Ectodermal cell (in vitro differentiated cells): ENCODE measurements around the gene EXOC6.

Experiments used
- H3K27ac ChIP-seq: 2 replicates; pipeline ENCODE4 v1.7.0; 2013; ENCODE audit warnings: mild to moderate bottlenecking, low read depth, low read length; ENCODE audit not compliant: insufficient read depth, poor library complexity, severe bottlenecking
- H3K27me3 ChIP-seq: 2 replicates; pipeline ENCODE4 v1.7.0; 2013; ENCODE audit warnings: mild to moderate bottlenecking, low read length; ENCODE audit not compliant: insufficient read depth, control insufficient read depth, poor library complexity, severe bottlenecking
- H3K36me3 ChIP-seq: one replicate; pipeline ENCODE4 v1.7.0; 2013; ENCODE audit warnings: low read length; ENCODE audit not compliant: control insufficient read depth, insufficient read depth
- H3K4me1 ChIP-seq: one replicate; pipeline ENCODE4 v1.7.0; 2013; ENCODE audit warnings: low read length; ENCODE audit not compliant: control insufficient read depth, insufficient read depth
- H3K4me3 ChIP-seq: 2 replicates; pipeline ENCODE4 v1.7.0; 2013; ENCODE audit warnings: low read depth, low read length, control low read depth; ENCODE audit not compliant: insufficient read depth
- H3K9me3 ChIP-seq: 2 replicates; pipeline ENCODE4 v1.7.0; 2013; ENCODE audit warnings: mild to moderate bottlenecking, low read length, moderate library complexity; ENCODE audit not compliant: control insufficient read depth
- WGBS, 2 experiments: methylation state at CpG; one replicate each; pipeline ENCODE4 v1.1.7; 2013; ENCODE audit warnings: missing lambda C conversion rate in 2 of 2; 5-methylcytosine and 5-hydroxymethylcytosine counted together

Gene EXOC6

GRCh38 chr10:92816091-92816531, 32.2 kb upstream of the EXOC6 start:
- Histone ChIP-seq H3K9me3 (no peaks in the 10 kb centered on the region), H3K27ac (no peak overlapping the region), H3K4me1 (no peaks in the 10 kb centered on the region), H3K27me3 (no peaks in the 10 kb centered on the region), H3K36me3 (no peaks in the 10 kb centered on the region), H3K4me3 (no peak overlapping the region)
- 60 to 92% methylated on average over 1 of the region's 1 CpG for WGBS, 2 experiments

GRCh38 chr10:92822060-92822634, 26.2 kb upstream of the EXOC6 start:
- H3K27me3 ChIP-seq, result no peaks in the 10 kb centered on the region
- H3K4me3 ChIP-seq, result no peak overlapping the region
- no peaks in the 10 kb centered on the region for H3K4me1 ChIP-seq
- H3K36me3 ChIP-seq, result no peaks in the 10 kb centered on the region
- H3K9me3 ChIP-seq, result no peaks in the 10 kb centered on the region
- WGBS, 2 experiments, result 90 to 91% methylated on average over 6 of the region's 6 CpGs
- no peak overlapping the region for H3K27ac ChIP-seq

GRCh38 chr10:92822964-92823363, 25.4 kb upstream of the EXOC6 start:
- Histone ChIP-seq H3K4me3 (no peak overlapping the region), H3K27ac (no peak overlapping the region), H3K36me3 (no peaks in the 10 kb centered on the region), H3K9me3 (no peaks in the 10 kb centered on the region), H3K27me3 (no peaks in the 10 kb centered on the region), H3K4me1 (no peaks in the 10 kb centered on the region)
- 89 to 95% methylated on average over 8 to 9 of the region's 9 CpGs for WGBS, 2 experiments

- Histone ChIP-seq H3K4me1 (no peaks in the 10 kb centered on the region), H3K9me3 (no peaks in the 10 kb centered on the region), H3K27me3 (no peaks in the 10 kb centered on the region), H3K27ac (no peak overlapping the region), H3K36me3 (no peaks in the 10 kb centered on the region), H3K4me3 (no peak overlapping the region)
- WGBS, 2 experiments, result 88 to 90% methylated on average over 3 to 5 of the region's 5 CpGs
Measured at GRCh38 chr10:92826061-92826460, 22.3 kb upstream of the EXOC6 start.

- H3K36me3 ChIP-seq, result no peaks in the 10 kb centered on the region
- H3K9me3 ChIP-seq, result no peaks in the 10 kb centered on the region
- H3K4me1 ChIP-seq, result no peaks in the 10 kb centered on the region
- H3K27me3 ChIP-seq, result no peaks in the 10 kb centered on the region
- no peak overlapping the region for H3K4me3 ChIP-seq
- H3K27ac ChIP-seq, result no peak overlapping the region
Measured at GRCh38 chr10:92826504-92826903, 21.8 kb upstream of the EXOC6 start.

GRCh38 chr10:92829042-92829785, 19.1 kb upstream of the EXOC6 start:
- WGBS, 2 experiments, result 91% methylated on average over 10 of the region's 10 CpGs
- Histone ChIP-seq H3K27me3 (no peaks in the 10 kb centered on the region), H3K4me1 (no peaks in the 10 kb centered on the region), H3K27ac (no peak overlapping the region), H3K9me3 (no peaks in the 10 kb centered on the region), H3K4me3 (no peak overlapping the region), H3K36me3 (no peaks in the 10 kb centered on the region)

- Histone ChIP-seq H3K36me3 (no peaks in the 10 kb centered on the region), H3K4me3 (no peak overlapping the region), H3K9me3 (no peaks in the 10 kb centered on the region), H3K4me1 (no peaks in the 10 kb centered on the region), H3K27me3 (no peaks in the 10 kb centered on the region), H3K27ac (no peak overlapping the region)
- 94 to 98% methylated on average over 4 of the region's 4 CpGs for WGBS, 2 experiments
Measured at GRCh38 chr10:92829786-92830377, 18.4 kb upstream of the EXOC6 start.

- no peak overlapping the region for H3K4me3 ChIP-seq
- no peak overlapping the region for H3K27ac ChIP-seq
- H3K9me3 ChIP-seq, result no peaks in the 10 kb centered on the region
- no peaks in the 10 kb centered on the region for H3K36me3 ChIP-seq
- no peaks in the 10 kb centered on the region for H3K27me3 ChIP-seq
- H3K4me1 ChIP-seq, result no peaks in the 10 kb centered on the region
- WGBS, 2 experiments, result 94 to 95% methylated on average over 11 to 12 of the region's 12 CpGs
Measured at GRCh38 chr10:92830478-92831389, 17.6 kb upstream of the EXOC6 start.

GRCh38 chr10:92832121-92832520, 16.2 kb upstream of the EXOC6 start:
- H3K9me3 ChIP-seq, result no peaks in the 10 kb centered on the region
- H3K36me3 ChIP-seq, result no peaks in the 10 kb centered on the region
- 91 to 95% methylated on average over 10 of the region's 10 CpGs for WGBS, 2 experiments
- H3K4me3 ChIP-seq, result no peak overlapping the region
- H3K4me1 ChIP-seq, result no peaks in the 10 kb centered on the region
- H3K27ac ChIP-seq, result no peak overlapping the region
- no peaks in the 10 kb centered on the region for H3K27me3 ChIP-seq
